Glomerular visceral epithelial cell (primary cell): Measurements from ENCODE around the gene MYH11.
A peak's percentile ranks its signal among the peaks of the same experiment; 100 is the strongest.
"Not testable (repeated sequence)": the region's sequence is repeated elsewhere in the genome, so short reads cannot be mapped to it uniquely, and the experiment has no call there.

ENCODE experiments used
- DNase-seq: peaks from one replicate; pipeline ENCODE4 v3.0.0-alpha.2; 2016; ENCODE audit errors: extremely low spot score

Gene MYH11

DNA sequence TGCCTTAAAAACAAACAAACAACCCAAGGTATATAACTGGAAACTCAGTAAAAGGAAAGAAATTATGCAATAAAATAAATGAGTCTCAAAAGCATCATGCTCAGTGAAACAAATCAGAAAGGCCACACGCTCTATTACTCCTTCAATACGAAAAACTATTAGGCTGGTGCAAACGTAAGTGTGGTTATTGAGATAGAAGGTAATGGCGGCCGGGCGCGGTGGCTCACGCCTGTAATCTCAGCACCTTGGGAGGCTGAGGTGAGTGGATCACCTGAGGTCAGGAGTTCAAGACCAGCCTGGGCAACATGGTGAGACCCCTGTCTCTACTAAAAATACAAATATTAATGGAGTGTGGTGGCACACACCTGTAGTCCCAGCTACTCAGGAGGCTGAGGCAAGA is 17.6 kb downstream of the MYH11 start:
- not testable (repeated sequence) for DNase-seq

DNA sequence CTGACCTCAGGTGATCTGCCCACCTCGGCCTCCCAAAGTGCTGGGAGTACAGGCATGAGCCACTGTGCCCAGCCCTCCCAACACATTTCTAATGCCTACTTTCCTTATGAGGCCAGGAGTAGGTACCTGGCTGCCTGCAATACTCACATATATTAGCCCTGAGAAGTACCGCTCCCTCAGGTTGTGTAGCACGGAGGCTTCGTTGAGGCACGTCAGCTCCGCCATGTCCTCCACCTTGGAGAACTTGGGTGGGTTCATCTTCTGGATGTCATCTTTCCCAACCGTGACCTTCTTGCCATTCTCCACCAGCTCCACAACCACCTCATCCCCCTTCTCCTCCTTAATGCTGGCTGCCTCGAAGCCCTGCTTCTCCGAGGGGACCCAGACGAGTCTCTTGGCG is 19.1 kb downstream of the MYH11 start:
- no peak for DNase-seq

DNA sequence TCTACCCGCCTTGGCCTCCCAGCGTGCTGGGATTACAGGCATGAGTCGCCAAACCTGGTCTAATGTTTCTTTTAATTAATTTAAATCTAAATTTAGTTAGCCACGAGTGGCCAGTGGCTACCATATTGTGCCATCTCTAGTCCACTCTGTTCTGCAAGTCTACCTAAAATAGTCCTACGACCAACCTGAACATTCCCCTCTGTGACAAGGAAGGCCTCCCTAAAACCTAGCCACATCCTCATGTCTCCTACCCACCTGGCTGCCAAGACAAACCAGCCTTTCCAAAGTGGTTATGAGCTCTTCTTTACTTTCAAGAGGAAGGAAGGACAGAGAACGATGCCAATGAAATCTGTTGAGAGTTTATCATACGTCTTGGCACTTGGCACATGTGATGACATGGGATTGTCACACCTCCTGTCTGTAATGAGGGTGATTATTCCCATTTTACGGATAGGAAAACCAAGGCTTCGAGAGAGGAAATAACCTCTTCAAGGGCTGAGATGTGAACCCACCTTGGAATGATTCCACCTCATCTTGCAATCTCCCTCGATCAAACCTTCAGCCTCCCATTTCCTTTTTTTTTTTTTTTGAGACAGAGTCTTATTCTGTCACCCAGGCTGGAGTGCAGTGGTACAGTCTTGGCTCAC is 19.7 kb downstream of the MYH11 start:
- DNase-seq, result no peak

DNA sequence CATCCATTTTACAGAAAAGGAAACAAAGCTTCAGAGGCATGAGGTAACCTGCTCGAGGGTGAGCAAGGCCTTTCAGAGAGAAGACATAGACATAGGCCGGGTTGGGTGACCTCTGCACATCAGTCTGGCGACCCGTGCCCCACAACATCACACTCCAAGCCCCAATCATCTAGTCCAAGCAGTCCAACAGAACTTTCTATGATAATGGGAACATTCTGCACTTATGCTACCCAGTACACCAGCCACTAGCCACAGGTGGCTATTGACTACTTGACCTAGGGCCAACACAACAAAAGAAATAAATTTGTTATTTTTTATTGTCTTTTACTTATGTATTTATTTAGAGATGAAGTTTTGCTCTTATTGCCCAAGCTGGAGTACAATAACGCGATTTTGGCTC is 20.8 kb downstream of the MYH11 start:
- no peak for DNase-seq

DNA sequence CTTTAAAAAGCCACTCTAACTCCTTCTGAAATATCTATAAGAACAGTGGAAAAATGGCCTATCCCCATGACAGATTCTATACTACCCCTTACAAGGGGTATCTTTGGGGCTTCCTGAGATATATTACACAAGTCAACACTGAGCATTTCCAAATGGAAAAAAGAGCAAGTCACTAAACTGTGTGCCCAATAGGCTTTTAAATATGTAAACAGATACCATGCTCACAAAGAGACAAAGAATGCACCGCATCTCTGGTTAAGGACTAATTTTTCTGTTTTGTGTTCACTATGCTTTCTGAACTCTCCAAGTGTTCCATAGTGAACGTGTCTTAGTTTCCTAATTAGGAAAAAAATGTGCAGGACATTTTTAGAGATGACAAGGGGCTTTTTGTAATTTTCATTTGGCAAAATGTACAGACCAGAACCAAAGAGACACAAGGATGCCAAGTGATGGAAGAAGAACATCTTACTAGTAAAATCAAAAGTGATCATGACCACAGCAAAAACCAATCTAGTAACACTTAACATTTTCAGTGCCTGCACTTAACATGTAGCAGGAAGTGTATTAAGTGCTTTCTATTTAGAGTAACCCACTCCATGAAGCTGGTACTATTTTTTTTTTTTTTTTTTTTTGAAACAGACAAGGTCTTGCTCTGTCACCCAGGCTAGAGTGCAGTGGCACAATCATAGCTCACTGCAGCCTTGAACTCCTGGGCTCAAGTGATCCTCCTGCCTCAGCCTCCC is 21.5 kb downstream of the MYH11 start:
- no peak for DNase-seq

DNA sequence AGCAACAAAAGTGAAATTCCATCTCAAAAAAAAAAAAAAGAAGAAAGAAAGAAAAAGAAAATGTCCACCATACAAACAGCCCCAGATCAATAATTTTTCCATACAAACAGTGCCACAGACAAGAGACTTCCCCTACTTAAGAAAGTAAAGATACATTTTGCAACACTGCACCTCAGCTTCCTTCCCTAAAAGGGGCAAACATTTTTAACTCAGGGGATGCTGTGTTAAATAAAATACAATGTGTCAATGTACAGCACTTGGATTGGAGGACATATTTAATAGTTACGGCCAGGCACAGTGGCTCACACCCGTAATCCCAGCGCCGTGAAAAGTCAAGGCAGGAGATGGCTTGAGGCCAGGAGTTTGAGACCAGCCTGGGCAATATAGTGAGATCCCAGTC is 22.3 kb downstream of the MYH11 start:
- DNase-seq, result no peak

DNA sequence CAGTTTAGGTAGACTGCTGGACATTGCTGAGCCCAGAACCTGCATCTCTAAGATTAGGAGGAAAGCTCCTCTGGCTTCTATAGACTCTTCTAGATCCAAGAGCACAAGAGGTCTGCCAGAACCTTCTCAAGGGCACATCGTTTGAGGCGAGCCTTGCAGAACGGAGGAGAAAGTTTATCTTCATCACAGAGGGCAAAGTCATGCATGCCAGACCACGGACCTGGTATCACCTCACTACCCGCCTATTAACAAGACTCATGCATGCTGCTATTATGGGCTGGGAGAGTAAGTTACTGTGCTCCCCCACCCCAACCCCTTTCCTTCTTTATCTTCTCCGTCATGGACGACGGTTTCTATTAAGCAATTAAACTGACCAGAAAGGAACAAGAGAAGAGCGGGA is 23.3 kb downstream of the MYH11 start:
- DNase-seq, result no peak

DNA sequence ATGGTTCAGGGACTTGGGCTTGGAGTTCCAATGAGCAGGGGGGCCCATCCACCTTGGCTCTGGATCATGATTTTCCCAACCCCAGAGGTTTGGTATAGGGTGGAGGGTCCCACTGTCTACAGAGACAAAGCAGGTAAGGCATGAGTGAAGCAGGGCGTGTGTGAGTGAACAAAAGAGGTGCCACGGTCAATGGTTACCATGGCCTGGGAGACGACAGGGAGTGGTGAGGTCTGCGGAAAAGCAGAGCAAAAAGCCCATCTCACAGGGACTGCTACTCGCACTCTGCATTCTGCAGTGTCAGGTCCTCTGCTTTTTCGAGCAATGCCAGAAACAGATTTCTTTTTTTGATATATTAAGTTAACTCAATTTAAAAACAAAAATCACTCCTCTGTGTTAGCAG is 24.6 kb downstream of the MYH11 start:
- DNase-seq, result no peak

DNA sequence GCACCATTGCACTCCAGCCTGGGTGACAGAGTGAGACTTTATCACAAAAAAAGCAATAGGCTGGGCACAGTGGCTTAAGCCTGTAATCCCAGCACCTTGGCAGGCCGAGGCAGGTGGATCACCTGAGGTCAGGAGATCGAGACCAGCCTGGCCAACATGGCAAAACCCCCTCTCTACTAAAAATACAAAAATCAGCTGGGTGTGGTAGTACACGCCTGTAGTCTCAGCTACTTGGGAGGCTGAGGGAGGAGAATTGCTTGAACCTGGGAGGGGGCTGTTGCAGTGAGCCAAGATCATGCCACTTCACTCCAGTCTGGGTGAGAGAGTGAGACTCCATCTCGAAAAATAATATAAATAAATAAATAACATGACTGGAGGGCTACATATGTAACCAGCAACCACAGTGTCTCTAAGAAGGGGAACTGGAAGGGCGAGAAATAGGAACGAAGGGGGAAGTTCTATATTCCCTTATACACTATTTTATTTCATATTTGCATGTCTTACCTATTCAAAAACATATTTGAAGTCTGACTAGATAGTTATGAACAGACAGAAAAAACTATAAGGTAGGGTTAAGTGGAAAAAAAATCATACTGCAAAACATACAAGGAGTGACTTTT is 25.9 kb downstream of the MYH11 start:
- DNase-seq, result no peak

DNA sequence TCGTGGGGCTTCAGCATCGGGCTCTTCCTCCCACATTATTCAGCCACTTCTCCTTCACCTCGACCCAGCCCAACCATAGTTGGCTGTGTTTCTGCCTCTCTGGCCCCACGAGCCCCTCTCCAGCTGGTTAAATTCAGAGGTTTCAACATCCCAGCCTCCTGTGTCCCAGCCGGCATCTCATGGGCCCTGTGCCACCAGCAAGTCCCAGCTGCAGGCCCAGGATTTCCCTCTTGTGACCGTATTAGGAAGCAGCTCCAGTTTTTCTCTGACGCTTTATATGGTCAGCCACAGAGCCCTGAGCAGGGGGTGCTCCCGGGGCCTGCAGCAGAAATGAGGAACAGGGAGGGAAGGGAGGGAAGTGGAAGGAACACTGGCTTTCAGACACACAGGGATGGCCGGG is 27.4 kb downstream of the MYH11 start:
- DNase-seq, result no peak

DNA sequence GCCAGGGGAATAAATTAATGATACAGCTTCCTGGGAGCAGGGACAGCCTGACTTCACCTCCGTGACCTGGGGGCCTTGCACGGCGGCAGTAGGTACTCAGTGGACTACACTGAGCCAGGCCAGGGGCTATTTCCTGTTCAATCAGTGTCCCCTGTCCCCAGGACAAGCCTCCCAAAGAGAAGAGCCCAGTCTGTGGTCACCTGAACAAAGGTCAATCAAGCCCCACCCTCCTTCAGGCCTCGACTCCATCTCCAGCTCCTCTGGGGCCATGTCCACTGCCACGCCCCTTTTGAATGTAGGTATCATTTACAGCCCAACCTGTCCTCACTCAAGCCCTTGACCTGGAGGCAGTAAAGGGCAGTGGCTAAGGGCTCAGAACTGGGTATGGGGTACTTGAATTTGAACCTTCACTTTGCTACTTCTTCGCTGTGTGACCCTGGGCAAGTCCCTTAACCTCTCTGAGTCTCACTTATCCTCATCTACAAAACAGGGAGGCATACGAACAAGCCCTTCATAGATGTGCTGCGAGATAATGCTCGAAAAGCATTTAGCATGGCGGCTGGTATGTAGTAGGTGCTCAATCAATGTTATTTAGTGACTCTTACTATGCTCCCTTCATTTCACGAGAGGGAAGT is 29.0 kb downstream of the MYH11 start:
- no peak for DNase-seq

DNA sequence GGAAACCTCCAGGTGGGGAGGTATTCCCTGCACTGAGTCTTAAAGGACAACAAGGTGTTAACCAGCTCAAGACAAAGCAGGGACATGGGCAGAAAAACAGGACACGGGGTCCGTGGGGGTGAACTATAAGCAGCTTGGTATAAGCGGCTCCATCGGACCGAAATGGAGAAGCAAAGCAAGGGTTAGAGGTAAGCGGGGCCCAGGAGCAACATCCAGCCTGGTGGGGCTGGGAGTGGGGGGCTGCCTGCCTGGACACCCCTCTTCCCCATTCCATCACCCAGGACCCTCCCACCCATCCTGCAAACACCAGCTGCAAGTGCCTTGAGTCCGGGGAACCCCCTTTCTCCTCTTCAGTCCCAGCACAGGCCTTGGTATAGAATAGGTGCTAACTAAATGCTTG is 29.5 kb downstream of the MYH11 start:
- DNase-seq, result no peak

DNA sequence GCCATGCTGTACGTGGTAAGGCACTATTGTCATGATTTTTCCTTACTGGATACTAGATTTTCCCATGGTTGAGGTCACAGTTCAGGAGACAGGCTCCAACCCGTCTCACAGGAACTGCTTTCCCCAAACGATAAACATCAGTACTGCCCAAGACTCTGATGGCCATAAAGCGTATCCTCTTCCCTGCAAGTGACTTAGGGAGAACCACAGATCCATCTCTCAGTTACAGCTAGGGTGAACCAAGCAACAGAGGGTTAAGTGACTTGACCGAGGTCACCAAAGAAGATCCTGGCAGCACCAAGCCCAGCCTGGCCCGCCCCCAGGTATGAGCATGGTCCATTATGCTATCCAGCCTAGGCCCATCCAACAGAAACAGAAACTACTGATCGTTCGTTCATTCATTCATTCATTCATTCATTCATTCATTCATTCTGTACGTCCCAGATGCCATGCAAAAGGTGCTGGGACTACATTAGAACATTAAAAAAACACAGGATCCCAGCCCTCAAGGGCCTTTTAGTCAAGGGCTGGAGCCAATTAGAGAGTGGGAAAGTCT is 31.0 kb downstream of the MYH11 start:
- DNase-seq, result no peak

DNA sequence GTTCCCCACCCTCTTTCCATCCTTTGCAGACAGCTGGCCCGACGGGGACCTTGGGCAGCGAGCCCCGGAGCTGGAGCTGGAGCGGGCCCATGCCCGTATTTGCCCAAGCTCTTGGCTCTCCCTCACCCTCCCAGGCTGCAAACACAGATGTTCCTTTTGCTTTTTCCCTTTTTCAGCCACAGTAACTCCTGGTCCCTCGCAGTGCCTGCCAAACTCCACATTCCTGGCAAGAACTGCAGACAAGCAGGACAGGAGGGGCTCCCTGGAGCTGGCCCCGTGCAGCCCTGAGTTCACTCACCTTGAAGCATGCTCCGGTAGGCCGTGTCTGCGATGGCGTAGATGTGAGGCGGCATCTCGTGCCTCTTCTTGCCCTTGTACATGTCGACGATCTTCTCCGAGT is 33.9 kb downstream of the MYH11 start:
- DNase-seq, result no peak

DNA sequence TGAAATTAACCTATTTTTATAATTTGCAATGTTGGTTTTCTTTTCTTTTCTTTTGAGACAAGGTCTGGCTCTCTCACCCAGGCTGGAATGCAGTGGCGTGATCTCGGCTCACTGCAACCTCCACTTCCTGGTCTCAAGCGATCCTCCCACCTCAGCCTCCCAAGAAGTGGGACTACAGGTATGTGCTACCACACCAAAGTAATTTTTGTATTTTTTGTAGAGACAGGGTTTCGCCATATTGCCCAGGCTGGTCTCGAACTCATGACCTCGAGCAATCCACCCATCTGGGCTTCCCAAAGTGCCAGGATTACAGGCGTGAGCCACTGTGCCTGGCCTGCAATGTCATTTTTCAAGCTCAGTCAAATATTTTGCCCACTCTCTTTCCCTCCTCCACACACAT is 36.0 kb downstream of the MYH11 start:
- no peak for DNase-seq

DNA sequence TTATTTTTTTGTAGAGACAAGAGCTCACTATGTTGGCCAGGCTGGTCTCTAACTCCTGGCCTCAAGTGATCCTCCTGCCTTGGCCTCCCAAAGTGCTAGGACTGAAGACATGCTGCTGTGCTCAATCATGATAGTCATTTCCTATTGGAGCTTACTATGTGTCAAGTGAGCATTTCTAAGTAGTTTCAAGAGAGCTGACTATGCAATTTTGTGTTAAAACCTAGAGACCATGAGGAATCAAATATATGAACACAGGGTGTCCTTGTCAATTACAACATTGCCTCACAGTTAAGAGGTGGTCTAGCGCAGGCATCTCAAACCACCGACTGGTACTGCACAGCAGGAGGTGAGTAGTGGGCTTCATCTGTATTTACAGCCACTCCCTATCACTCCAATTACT is 37.8 kb downstream of the MYH11 start:
- no peak for DNase-seq

DNA sequence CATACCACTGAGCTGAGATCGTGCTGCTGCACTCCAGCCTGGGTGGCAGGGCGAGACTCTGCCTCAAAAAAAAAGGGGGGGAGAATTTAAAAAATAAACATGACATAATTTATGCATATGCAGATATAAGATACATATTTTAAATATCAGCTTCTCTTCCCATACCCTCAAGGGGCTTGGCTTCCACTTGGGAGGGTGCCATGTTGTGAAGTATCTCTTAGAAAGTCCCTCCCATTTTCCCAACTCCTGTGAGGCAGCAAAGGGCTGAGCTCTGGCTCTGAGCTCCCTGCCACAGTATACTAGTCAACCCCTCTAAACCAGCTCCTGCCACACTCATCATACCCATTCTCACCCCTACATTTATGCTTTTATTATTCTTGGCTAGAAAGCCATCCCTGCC is 39.4 kb downstream of the MYH11 start:
- DNase-seq, result no peak

DNA sequence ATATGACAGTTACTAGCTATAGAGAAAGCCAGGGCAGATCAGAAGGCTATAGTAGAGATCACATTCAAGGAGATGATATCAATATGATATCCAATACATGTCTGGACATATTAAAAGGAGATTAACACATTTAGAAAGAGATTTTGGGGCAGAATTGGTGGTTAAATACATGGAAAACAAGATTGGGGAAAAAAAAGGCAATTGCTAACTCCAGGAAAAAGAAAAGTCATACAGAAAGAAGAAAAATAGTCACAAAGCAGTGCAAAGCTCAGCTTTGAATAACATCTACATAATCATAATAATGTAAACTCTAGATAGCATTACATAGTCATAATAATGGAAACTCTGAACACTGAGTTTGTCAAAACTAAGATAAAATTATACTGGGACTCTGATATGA is 40.6 kb downstream of the MYH11 start:
- DNase-seq, result no peak

DNA sequence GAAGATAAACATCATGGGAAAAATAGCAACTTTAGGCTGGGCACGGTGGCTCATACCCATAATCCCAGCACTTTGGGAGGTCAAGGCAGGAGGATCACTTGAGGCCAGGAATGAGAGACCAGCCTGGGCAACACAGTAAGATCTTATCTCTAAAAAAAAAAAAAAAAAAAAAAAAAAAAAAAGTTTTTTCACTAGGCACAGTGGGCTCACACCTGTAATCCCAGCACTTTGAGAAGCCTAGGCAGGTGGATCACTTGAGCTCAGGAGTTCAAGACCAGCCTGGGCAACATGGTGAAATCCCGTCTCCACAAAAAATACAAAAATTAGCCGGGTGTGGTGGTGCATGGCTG is 44.5 kb downstream of the MYH11 start:
- DNase-seq, result not testable (repeated sequence)

DNA sequence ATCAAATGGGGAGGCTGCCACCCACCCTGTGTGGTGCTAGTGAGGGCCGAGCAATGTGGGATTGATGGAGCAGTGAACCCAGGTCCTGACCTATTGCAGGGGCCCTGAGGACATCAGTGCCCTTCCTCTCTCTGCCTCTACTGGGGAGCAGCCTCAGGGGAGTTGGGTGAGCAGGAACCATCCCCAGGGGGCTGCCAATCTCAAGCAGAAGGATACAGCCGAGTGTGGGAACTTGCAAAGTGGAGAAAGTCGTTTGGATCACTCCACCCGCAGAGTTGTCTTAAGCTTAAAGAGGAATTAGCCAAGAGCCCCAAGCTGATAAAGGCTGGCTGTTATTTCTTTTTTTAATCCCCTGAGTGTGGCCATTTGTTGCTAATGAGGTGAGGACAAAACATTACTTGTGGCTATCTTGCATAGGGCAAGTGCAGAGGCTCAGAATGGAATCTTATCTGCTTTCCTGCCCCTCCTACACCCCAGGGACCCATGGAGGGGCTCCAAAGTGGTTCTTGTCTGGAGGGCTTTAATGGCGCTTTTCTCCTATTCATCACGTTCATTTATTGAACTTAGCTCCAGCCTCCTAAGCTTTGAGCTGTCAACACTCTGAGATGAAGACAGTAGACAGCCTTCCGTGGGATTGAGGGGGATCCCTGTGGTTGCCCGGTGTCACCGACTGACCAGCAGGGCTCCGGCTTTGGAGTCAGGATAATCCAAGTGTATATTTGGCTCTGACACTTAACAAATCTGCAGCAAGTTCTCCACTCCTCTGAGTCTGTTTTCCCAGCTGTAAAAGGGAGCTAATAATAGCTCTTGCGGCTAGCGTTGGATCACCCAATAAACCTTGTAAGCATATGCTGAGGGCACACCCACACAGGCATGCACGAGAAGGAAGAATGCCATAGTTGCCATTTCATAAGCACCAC is 45.1 kb downstream of the MYH11 start:
- peak; percentile 47 for DNase-seq

DNA sequence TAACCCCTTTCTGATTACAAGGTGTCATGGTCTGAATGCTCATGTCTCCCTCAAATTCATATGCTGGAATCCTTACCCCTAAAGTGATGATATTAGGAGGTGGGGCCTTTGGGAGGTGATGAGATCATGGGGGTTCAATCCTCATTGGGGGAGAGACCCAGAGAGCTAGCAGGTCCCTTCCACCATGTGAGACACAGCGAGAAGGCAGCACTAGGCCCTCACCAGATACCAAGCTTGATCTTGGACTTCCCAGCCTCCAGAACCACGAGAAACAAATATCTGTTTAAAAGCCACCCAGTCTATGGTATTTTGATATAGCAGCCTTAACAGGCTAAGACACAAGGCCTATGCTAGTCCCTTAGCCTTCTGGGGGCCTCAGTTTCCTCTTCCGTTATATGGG is 45.9 kb downstream of the MYH11 start:
- DNase-seq, result no peak

DNA sequence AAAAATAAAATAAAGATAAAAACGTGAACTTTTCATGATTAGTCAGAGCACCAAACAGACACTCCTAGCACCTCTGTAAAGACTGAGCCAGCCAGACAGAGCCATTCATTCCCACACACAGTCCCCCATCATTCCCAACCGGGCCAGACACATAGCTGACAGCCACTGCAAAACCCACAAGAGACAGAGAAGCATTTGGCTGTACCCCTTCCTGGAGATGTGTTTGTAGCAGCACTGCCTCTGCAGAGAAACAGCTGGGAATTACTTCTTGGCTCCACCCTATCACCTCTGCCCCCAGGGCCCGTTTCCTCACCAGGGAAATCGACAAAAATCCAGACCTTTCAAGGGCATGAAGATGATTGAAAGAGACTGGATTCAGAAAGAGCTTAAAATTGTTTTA is 46.4 kb downstream of the MYH11 start:
- no peak for DNase-seq
